HepG2 (cell line): ENCODE data around the gene ARHGEF16. TPM values are rescaled to one million over a fixed set of nuclear protein-coding genes. Genes with fewer than 3 reads are reported as not detected.

Experiments
- ATAC-seq: fragments of 200-7000 bp; cut with Tn5 transposase; 3 replicates; pipeline ENCODE4 v1.9.1; 2020; ENCODE audit warnings: mild to moderate bottlenecking, moderate library complexity
- BruUV-seq: library from RNA; stranded (reverse); fragments of 400-500 nt; replicated peaks from 2 replicates; lab custom pipeline; 2021; lab: Mats Ljungman, UMichigan
- CTCF ChIA-PET: fragments of 300-600 bp; formaldehyde crosslinking; extraction: SDS; loops from one replicate; lab custom pipeline; 2021; ENCODE audit warnings: low total read pairs, inconsistent platforms, low intra/inter-chr PET ratio; lab: Yijun Ruan, JAX
- POLR2A ChIA-PET: fragments of 350-600 bp; sonication (Branson Sonifier 250); formaldehyde crosslinking; loops from one replicate; lab custom pipeline; 2020; ENCODE audit warnings: antibody characterized with exemption, inconsistent platforms; lab: Yijun Ruan, JAX
- DNase-seq: peaks from one replicate; pipeline ENCODE4 v3.0.0-alpha.2; 2015; ENCODE audit warnings: low spot score
- FAIRE-seq: peaks from 3 replicates; lab custom pipeline; 2011; peaks lifted over from hg19 to GRCh38; lab: Jason Lieb, UNC
- H2AFZ ChIP-seq: one replicate; pipeline ENCODE4 v1.6.1; 2011; ENCODE audit warnings: low read length, inconsistent platforms
- H3K27ac ChIP-seq: fragments of 300-600 bp; 3 replicates; pipeline ENCODE4 v1.8.0; 2011; ENCODE audit warnings: mixed run types, mild to moderate bottlenecking, mixed read lengths, low read length, inconsistent platforms; ENCODE audit not compliant: insufficient read depth; ENCODE audit errors: extremely low read length
- H3K27me3 ChIP-seq, 2 experiments: fragments of 200-600 bp in 1 of 2; 2 replicates in 1 of 2; 3 replicates in 1 of 2; pipeline versions ENCODE4 v1.6.0 to v1.8.0; 2011; ENCODE audit warnings: low read length in 2 of 2, mild to moderate bottlenecking in 2 of 2, moderate library complexity in 2 of 2, inconsistent platforms in 1 of 2; ENCODE audit not compliant: insufficient read depth in 2 of 2, control insufficient read depth in 1 of 2
- H3K36me3 ChIP-seq, 2 experiments: fragments of 200-600 bp in 1 of 2; replicated peaks in 1 of 2; 2 replicates in 1 of 2; 3 replicates in 1 of 2; pipeline versions ENCODE4 v1.5.1 to v1.8.0; 2011; ENCODE audit warnings: low read length in 2 of 2, inconsistent platforms in 1 of 2; ENCODE audit not compliant: insufficient read depth in 2 of 2, control insufficient read depth in 1 of 2
- H3K4me1 ChIP-seq: 2 replicates; pipeline ENCODE4 v1.5.1; 2012; ENCODE audit warnings: low read length, inconsistent platforms; ENCODE audit not compliant: insufficient read depth
- H3K4me2 ChIP-seq: 2 replicates; pipeline ENCODE4 v1.6.0; 2011; ENCODE audit warnings: low read depth, low read length, inconsistent platforms
- H3K4me3 ChIP-seq, 3 experiments: fragments of 200-600 bp in 1 of 3; sonication (generic), shearing (Covaris generic) in 1 of 3; replicated peaks in 1 of 3; 2 replicates each; pipeline ENCODE4 v1.5.1; 2011 to 2016; ENCODE audit warnings: low read length in 3 of 3, inconsistent platforms in 2 of 3, low read depth in 2 of 3, mild to moderate bottlenecking in 2 of 3, control low read depth in 1 of 3, mixed read lengths in 1 of 3; ENCODE audit not compliant: insufficient read depth in 1 of 3
- H3K79me2 ChIP-seq: one replicate; pipeline ENCODE4 v1.6.1; 2011; ENCODE audit warnings: low read length, inconsistent platforms; ENCODE audit not compliant: insufficient read depth
- H3K9ac ChIP-seq: 2 replicates; pipeline ENCODE4 v1.6.0; 2011; ENCODE audit warnings: mild to moderate bottlenecking, low read depth, low read length, inconsistent platforms; ENCODE audit not compliant: insufficient read depth
- H3K9me3 ChIP-seq: 2 replicates; pipeline ENCODE4 v1.5.1; 2012; ENCODE audit warnings: mild to moderate bottlenecking, low read length
- H4K20me1 ChIP-seq: 2 replicates; pipeline ENCODE4 v1.6.0; 2011; ENCODE audit warnings: inconsistent platforms, mild to moderate bottlenecking, low read length, moderate library complexity; ENCODE audit not compliant: insufficient read depth
- AGO2 ChIP-seq: fragments of 200-400 bp; formaldehyde crosslinking; optimal IDR thresholded peaks from 2 replicates; pipeline ENCODE3; 2017; ENCODE audit warnings: mild to moderate bottlenecking, low read depth, low read length, moderate library complexity
- BCL6 ChIP-seq: IDR thresholded peaks from 2 replicates; pipeline ENCODE4 v1.6.1; 2016; ENCODE audit warnings: missing genetic modification reagents, missing compliant biosample characterization
- GABPB1 ChIP-seq: IDR thresholded peaks from 2 replicates; pipeline ENCODE4 v1.6.1; 2016; ENCODE audit warnings: mild to moderate bottlenecking, missing genetic modification reagents, moderate library complexity, missing compliant biosample characterization
- HNRNPL ChIP-seq: fragments of 200-400 bp; formaldehyde crosslinking; IDR thresholded peaks from 2 replicates; pipeline ENCODE4 v1.6.1; 2017; ENCODE audit warnings: mild to moderate bottlenecking, low read depth, low read length
- ZBTB38 ChIP-seq: sonication (generic); formaldehyde crosslinking; IDR thresholded peaks from 2 replicates; pipeline ENCODE4 v1.5.1; 2020; ENCODE audit warnings: mild to moderate bottlenecking, missing genetic modification reagents
- ZNF362 ChIP-seq: sonication (generic); formaldehyde crosslinking; IDR thresholded peaks from 2 replicates; pipeline ENCODE4 v1.4.0; 2020; ENCODE audit warnings: missing genetic modification reagents, mild to moderate bottlenecking, borderline replicate concordance
- ZNF383 ChIP-seq: sonication (generic); formaldehyde crosslinking; IDR thresholded peaks from 2 replicates; pipeline ENCODE4 v1.4.0; 2020; ENCODE audit warnings: missing genetic modification reagents, mild to moderate bottlenecking, borderline replicate concordance
- ZNF773 ChIP-seq: sonication (generic); formaldehyde crosslinking; IDR thresholded peaks from 2 replicates; pipeline ENCODE4 v1.4.0; 2020; ENCODE audit warnings: missing genetic modification reagents, borderline replicate concordance
- ZNF83 ChIP-seq: sonication (generic); formaldehyde crosslinking; IDR thresholded peaks from 2 replicates; pipeline ENCODE4 v1.4.0; 2020; ENCODE audit warnings: missing genetic modification reagents, mild to moderate bottlenecking, borderline replicate concordance
- ZNF839 ChIP-seq: sonication (generic); formaldehyde crosslinking; IDR thresholded peaks from 2 replicates; pipeline ENCODE4 v1.4.0; 2020; ENCODE audit warnings: missing genetic modification reagents, mild to moderate bottlenecking, borderline replicate concordance
- WGBS: methylation state at CpG from one replicate; pipeline ENCODE4 v1.1.6; 2017; ENCODE audit warnings: low lambda C conversion rate; 5-methylcytosine and 5-hydroxymethylcytosine counted together
- in situ Hi-C: cut with HindIII; loops from 2 replicates; pipeline ENCODE4 v1.10.0; 2017; ENCODE audit warnings: low pct_unique_long_range_greater_than_20kb; ENCODE audit not compliant: extremely low pct_ligation_motif_present
- intact Hi-C: fragments of 100-400 bp; cut with micrococcal nuclease; formaldehyde crosslinking; loops from one replicate; pipeline ENCODE4 v1.10.0; 2022; ENCODE audit not compliant: unreplicated experiment
- polyA plus RNA-seq, 8 experiments: library from polyadenylated mRNA; depleted of rRNA in 3 of 8; stranded (reverse) in 7 of 8; unstranded in 1 of 8; fragments of >200 nt; fragmentation: Illumina TruSeq in 4 of 8; extraction: Trizol in 4 of 8; gene quantifications; 2 replicates each; pipeline versions ENCODE4 v1.2.1 to v1.2.3, GENCODE V29; 2011 to 2016; ENCODE audit warnings: low read depth in 4 of 8, missing spikeins in 1 of 8, mixed read lengths in 1 of 8; ENCODE audit not compliant: insufficient read depth in 1 of 8
- total RNA-seq, 5 experiments: library from RNA; depleted of rRNA; stranded (reverse); fragments of >200 nt; fragmentation: Illumina TruSeq; extraction: Trizol; gene quantifications; 2 replicates each; pipeline ENCODE4 v1.2.3, GENCODE V29; 2016; ENCODE audit warnings: low read depth in 1 of 5

Gene ARHGEF16
- total and polyA plus RNA-seq, 2 of the 13 experiments (the other 11 are each of a cell fraction or from before 2014, with no cell fraction given) = 20.3 to 39.9 TPM

- FAIRE-seq = no peak
Measured at GRCh38 chr1:3477241-3477995, 23.0 kb downstream of the ARHGEF16 start.

GRCh38 chr1:3478187-3478586 is 23.7 kb downstream of the ARHGEF16 start:
- no peaks in the 10 kb centered on the region for H3K9me3 ChIP-seq
- no peak for ATAC-seq
- H3K79me2 ChIP-seq = no peaks in the 10 kb centered on the region
- H3K4me2 ChIP-seq = no peak overlapping the region
- FAIRE-seq = no peak
- CTCF ChIA-PET = no interaction called here
- no peak overlapping the region for H3K4me3 ChIP-seq
- TF ChIP-seq ZNF83 (CRISPR knock-in tag) (no peak), GABPB1 (CRISPR knock-in tag) (peak; percentile 21; the same call in 1 of the 2 replicates), ZNF773 (no peak), ZNF839 (no peak), ZNF362 (CRISPR knock-in tag) (no peak), ZNF383 (CRISPR knock-in tag) (no peak), AGO2 (peak; percentile 41)
- intact Hi-C loops (no loop called here), in situ Hi-C loops (no loop called here)
- H3K36me3 ChIP-seq = peaks cover 10 to 22% of the 10 kb centered on the region in 2 experiments; a peak in 3 of 5 replicates
- POLR2A ChIA-PET = interaction anchor here (1.7 to 1.8 kb wide), 2 partner anchors 18 to 21 kb away, joined by 5 read pairs; no protein-coding TSS in a partner anchor
- H3K9ac ChIP-seq = no peak overlapping the region
- BruUV-seq = no TSS peak
- WGBS = 92% methylated on average over 8 of the region's 24 CpGs
- H3K27ac ChIP-seq = no peak overlapping the region
- H3K27me3 ChIP-seq = no peaks in the 10 kb centered on the region
- H4K20me1 ChIP-seq = no peaks in the 10 kb centered on the region
- H3K4me1 ChIP-seq = peaks cover 29% of the 10 kb centered on the region
- no peak overlapping the region for H2AFZ ChIP-seq
- no peak for DNase-seq

More at GRCh38 chr1:3477241-3477995, 23.0 kb downstream of the ARHGEF16 start:
- CTCF ChIA-PET = no interaction called here
- H3K79me2 ChIP-seq = no peaks in the 10 kb centered on the region
- POLR2A ChIA-PET = interaction anchor here (1.8 kb wide), 1 partner anchor 21 kb away, joined by 5 read pairs; no protein-coding TSS in a partner anchor
- intact Hi-C loops = no loop called here
- in situ Hi-C loops = no loop called here
- no TSS peak for BruUV-seq
- no peak overlapping the region for H3K27ac ChIP-seq
- ATAC-seq (no peak), DNase-seq (no peak)
- H3K4me3 ChIP-seq = no peak overlapping the region
- H3K4me2 ChIP-seq = no peak overlapping the region
- no peaks in the 10 kb centered on the region for H3K27me3 ChIP-seq
- no peak overlapping the region for H2AFZ ChIP-seq
- no peaks in the 10 kb centered on the region for H3K9me3 ChIP-seq
- 81% methylated on average over 28 of the region's 28 CpGs for WGBS
- H3K36me3 ChIP-seq = peaks cover 10 to 26% of the 10 kb centered on the region in 2 experiments; a peak in 3 of 5 replicates
- no peaks in the 10 kb centered on the region for H4K20me1 ChIP-seq
- TF ChIP-seq HNRNPL (peak; percentile 70; the same call in 1 of the 2 replicates), BCL6 (CRISPR knock-in tag) (no peak), ZBTB38 (CRISPR knock-in tag) (0 out of 2 replicates have a peak, but pooled peaks have one; percentile 12)
- no peak overlapping the region for H3K9ac ChIP-seq
- H3K4me1 ChIP-seq = peaks cover 23% of the 10 kb centered on the region
